VCaP (cell line): ENCODE measurements around the gene TMEM18.

Experiments used
- H3K27ac ChIP-seq: fragments of 450-650 bp; 2 replicates; pipeline ENCODE4 v1.5.1; 2017
- CTCF ChIP-seq: fragments of 450-650 bp; conservative IDR thresholded peaks from 2 replicates; pipeline ENCODE4 v1.5.1; 2017; ENCODE audit warnings: mild to moderate bottlenecking, moderate library complexity

TMEM18 gene

GRCh38 chr2:682226-682625 is 5.0 kb upstream of the TMEM18 start:
- H3K27ac ChIP-seq, result no peak overlapping the region
- no peak for TF ChIP-seq CTCF

GRCh38 chr2:681312-681711 is 4.1 kb upstream of the TMEM18 start:
- TF ChIP-seq CTCF, result no peak
- no peak overlapping the region for H3K27ac ChIP-seq

DNA sequence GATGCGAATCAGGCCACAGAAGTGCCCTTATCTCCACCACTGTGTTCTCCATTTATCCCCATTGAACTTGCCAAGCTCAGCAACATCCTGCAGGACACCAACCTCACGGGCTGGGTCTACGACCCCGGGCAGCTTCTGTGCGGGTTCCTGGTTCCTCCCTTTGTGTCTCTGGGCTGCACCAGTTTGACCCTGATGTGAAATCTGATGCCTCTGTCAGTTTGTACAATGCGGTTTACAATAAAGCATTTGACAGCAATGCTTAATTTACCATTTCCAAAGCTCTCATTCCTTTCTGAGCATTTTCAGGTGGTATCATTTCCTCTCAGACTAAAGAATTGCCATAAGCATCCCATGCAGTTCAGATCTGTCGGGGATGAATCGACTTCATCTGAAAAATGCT is 3.3 kb upstream of the TMEM18 start:
- H3K27ac ChIP-seq, result no peak overlapping the region
- TF ChIP-seq CTCF, result no peak

GRCh38 chr2:678964-679363 is 1.8 kb upstream of the TMEM18 start:
- H3K27ac ChIP-seq, result no peak overlapping the region
- no peak for TF ChIP-seq CTCF

- no peak for TF ChIP-seq CTCF
- H3K27ac ChIP-seq, result peak overlapping the region; percentile 95
Measured at GRCh38 chr2:677959-678550, 849 bp upstream of the TMEM18 start.

- peak overlapping the region; percentile 95 for H3K27ac ChIP-seq
- no peak for TF ChIP-seq CTCF
Measured at GRCh38 chr2:676647-677055, 555 bp downstream of the TMEM18 start.

GRCh38 chr2:675982-676646 is 1.1 kb downstream of the TMEM18 start:
- H3K27ac ChIP-seq, result peak overlapping the region; percentile 95
- peak; percentile 58 for TF ChIP-seq CTCF
